ENCODE results near the gene MPDU1.

- no peak for TF ChIP-seq CTCF (optimal IDR thresholded peaks at IDR 0.05 in 1 of 3, IDR thresholded peaks at IDR 0.05 in 1 of 3, conservative IDR thresholded peaks at IDR 0.05 in 1 of 3; ENCODE audit: extremely low read depth in 1 of 3, insufficient read depth in 2 of 3, low read length in 3 of 3)
- TF ChIP-seq EZH2 (IDR thresholded peaks at IDR 0.05; ENCODE audit: low read length): no peak
These were observed 8.9 kb downstream of the MPDU1 start for GRCh38 chr17:7592422-7593021.

Data from keratinocyte (primary cell).